ENCODE measurements around the gene FOXA2. TPM values are rescaled to one million over a fixed set of nuclear protein-coding genes. Genes with fewer than 3 reads are reported as not detected.

FOXA2 gene
- total and polyA plus RNA-seq, 2 donors (not counting 1 experiment from before 2014, with no cell fraction given) = not detected

GRCh38 chr20:22572491-22572890, 11.9 kb downstream of the FOXA2 start:
- Histone ChIP-seq H3K79me2 (ENCODE audit: control insufficient read depth, insufficient read depth, low read length) (no peaks in the 10 kb centered on the region), H3K27ac (ENCODE audit: insufficient read depth, low read length) (no peak overlapping the region), H3K36me3 (ENCODE audit: control insufficient read depth, insufficient read depth, low read length) (no peaks in the 10 kb centered on the region), H3K4me1 (ENCODE audit: control insufficient read depth, extremely low read depth, insufficient read depth, low read length) (no peaks in the 10 kb centered on the region), H2AFZ (ENCODE audit: low read length) (no peak overlapping the region), H3K9me3 (ENCODE audit: control insufficient read depth, insufficient read depth, low read depth, low read length) (no peaks in the 10 kb centered on the region), H3K9ac (ENCODE audit: insufficient read depth, low read length) (no peak overlapping the region), H3K4me2 (ENCODE audit: extremely low read depth, insufficient read depth, low read length) (no peak overlapping the region), H4K20me1 (ENCODE audit: control insufficient read depth, extremely low read depth, insufficient read depth, low read length) (no peaks in the 10 kb centered on the region), H3K4me3 (replicated peaks in 1 of 4; ENCODE audit: control extremely low read depth in 1 of 4, insufficient read depth in 1 of 4, low read depth in 3 of 4, low read length in 4 of 4) (no peak overlapping the region), H3K27me3 (ENCODE audit: control insufficient read depth, insufficient read depth, low read length) (peaks cover 38% of the 10 kb centered on the region)
- no peak for DNase-seq (ENCODE audit: low read depth in 2 of 2)
- TF ChIP-seq CTCF (conservative IDR thresholded peaks at IDR 0.05 in 1 of 2, IDR thresholded peaks at IDR 0.05 in 1 of 2; ENCODE audit: low read depth in 1 of 2, low read length in 2 of 2) = no peak
- no peak for TF ChIP-seq EZH2 (IDR thresholded peaks at IDR 0.05; ENCODE audit: low read length, missing control alignments)

- Histone ChIP-seq H3K27me3 (ENCODE audit: control insufficient read depth, insufficient read depth, low read length) (peaks cover 35% of the 10 kb centered on the region), H3K27ac (ENCODE audit: insufficient read depth, low read length) (no peak overlapping the region), H3K9me3 (ENCODE audit: control insufficient read depth, insufficient read depth, low read depth, low read length) (no peaks in the 10 kb centered on the region), H3K9ac (ENCODE audit: insufficient read depth, low read length) (no peak overlapping the region), H2AFZ (ENCODE audit: low read length) (no peak overlapping the region), H4K20me1 (ENCODE audit: control insufficient read depth, extremely low read depth, insufficient read depth, low read length) (no peaks in the 10 kb centered on the region), H3K36me3 (ENCODE audit: control insufficient read depth, insufficient read depth, low read length) (no peaks in the 10 kb centered on the region), H3K4me1 (ENCODE audit: control insufficient read depth, extremely low read depth, insufficient read depth, low read length) (no peaks in the 10 kb centered on the region), H3K4me3 (replicated peaks in 1 of 4; ENCODE audit: control extremely low read depth in 1 of 4, insufficient read depth in 1 of 4, low read depth in 3 of 4, low read length in 4 of 4) (no peak overlapping the region), H3K4me2 (ENCODE audit: extremely low read depth, insufficient read depth, low read length) (no peak overlapping the region), H3K79me2 (ENCODE audit: control insufficient read depth, insufficient read depth, low read length) (no peaks in the 10 kb centered on the region)
- TF ChIP-seq CTCF (conservative IDR thresholded peaks at IDR 0.05 in 1 of 2, IDR thresholded peaks at IDR 0.05 in 1 of 2; ENCODE audit: low read depth in 1 of 2, low read length in 2 of 2) = no peak
- no peak for TF ChIP-seq EZH2 (IDR thresholded peaks at IDR 0.05; ENCODE audit: low read length, missing control alignments)
- DNase-seq (ENCODE audit: low read depth in 2 of 2) = no peak
Measured at GRCh38 chr20:22572023-22572422, 12.3 kb downstream of the FOXA2 start.

GRCh38 chr20:22569353-22569752, 15.0 kb downstream of the FOXA2 start:
- TF ChIP-seq EZH2 (IDR thresholded peaks at IDR 0.05; ENCODE audit: low read length, missing control alignments) (no peak), CTCF (conservative IDR thresholded peaks at IDR 0.05 in 1 of 2, IDR thresholded peaks at IDR 0.05 in 1 of 2; ENCODE audit: low read depth in 1 of 2, low read length in 2 of 2) (no peak)

More at GRCh38 chr20:22569353-22569752, 15.0 kb downstream of the FOXA2 start:
- H3K9ac ChIP-seq (ENCODE audit: insufficient read depth, low read length) = no peak overlapping the region
- no peaks in the 10 kb centered on the region for H3K36me3 ChIP-seq (ENCODE audit: control insufficient read depth, insufficient read depth, low read length)
- H3K27ac ChIP-seq (ENCODE audit: insufficient read depth, low read length) = no peak overlapping the region
- H2AFZ ChIP-seq (ENCODE audit: low read length) = no peak overlapping the region
- no peak for DNase-seq (ENCODE audit: low read depth in 2 of 2)
- no peaks in the 10 kb centered on the region for H4K20me1 ChIP-seq (ENCODE audit: control insufficient read depth, extremely low read depth, insufficient read depth, low read length)
- H3K4me1 ChIP-seq (ENCODE audit: control insufficient read depth, extremely low read depth, insufficient read depth, low read length) = no peaks in the 10 kb centered on the region
- no peak overlapping the region for H3K4me3 ChIP-seq (replicated peaks in 1 of 4; ENCODE audit: control extremely low read depth in 1 of 4, insufficient read depth in 1 of 4, low read depth in 3 of 4, low read length in 4 of 4)
- no peaks in the 10 kb centered on the region for H3K9me3 ChIP-seq (ENCODE audit: control insufficient read depth, insufficient read depth, low read depth, low read length)
- H3K27me3 ChIP-seq (ENCODE audit: control insufficient read depth, insufficient read depth, low read length) = peaks cover 25% of the 10 kb centered on the region
- H3K4me2 ChIP-seq (ENCODE audit: extremely low read depth, insufficient read depth, low read length) = no peak overlapping the region
- H3K79me2 ChIP-seq (ENCODE audit: control insufficient read depth, insufficient read depth, low read length) = no peaks in the 10 kb centered on the region

All from fibroblast of lung (primary cell).